ENCODE results near the gene GPR37L1.

GPR37L1 gene

DNA sequence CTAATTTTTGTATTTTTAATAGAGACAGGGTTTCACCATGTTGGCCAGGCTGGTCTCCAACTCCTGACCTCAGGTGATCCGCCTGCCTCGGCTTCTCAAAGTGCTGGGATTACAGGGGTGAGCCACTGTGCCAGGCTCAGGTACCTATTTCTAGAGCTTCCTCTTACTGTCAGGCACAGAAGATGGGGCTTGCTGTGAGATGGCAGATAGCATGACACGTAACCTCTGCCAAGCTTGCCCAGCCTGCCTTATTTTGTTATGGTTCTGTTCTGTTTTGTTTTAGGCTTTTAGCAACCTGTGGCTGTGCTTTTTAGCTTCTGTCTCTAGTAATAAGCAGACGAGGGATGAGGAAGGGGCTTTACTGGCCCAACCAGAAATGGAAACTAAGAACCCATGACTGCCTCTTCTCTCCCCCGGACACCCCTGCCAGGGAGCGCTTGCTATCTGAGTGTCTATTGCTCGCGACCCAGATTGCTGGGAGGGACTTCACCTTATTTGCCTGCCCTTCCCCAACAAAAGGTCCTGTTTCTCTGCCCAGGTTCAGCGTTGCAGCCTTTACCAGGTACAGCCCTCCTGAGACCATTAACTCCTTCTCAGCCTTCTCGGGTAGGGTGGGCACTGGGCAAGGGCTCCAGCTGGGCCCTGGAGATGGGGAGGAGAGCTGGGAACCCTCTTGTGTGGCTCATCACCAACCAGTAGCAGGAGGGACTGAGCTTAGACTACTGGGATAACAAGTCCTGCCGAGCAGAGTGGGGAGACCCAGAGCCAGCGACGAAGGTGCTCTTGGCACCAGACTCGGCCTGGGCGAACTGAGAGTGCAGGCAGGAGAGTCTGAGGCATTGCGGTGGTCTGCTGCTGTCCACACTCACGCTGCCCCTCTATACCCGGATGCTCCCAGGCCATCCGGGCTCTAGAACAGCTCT lies 57.4 kb downstream of the GPR37L1 start:
- TF ChIP-seq EGR1 (IDR thresholded peaks at IDR 0.05): no peak
- TF ChIP-seq, protein P1, sequence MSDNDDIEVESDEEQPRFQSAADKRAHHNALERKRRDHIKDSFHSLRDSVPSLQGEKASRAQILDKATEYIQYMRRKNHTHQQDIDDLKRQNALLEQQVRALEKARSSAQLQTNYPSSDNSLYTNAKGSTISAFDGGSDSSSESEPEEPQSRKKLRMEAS (IDR thresholded peaks at IDR 0.05): no peak
- TF ChIP-seq, protein P2, sequence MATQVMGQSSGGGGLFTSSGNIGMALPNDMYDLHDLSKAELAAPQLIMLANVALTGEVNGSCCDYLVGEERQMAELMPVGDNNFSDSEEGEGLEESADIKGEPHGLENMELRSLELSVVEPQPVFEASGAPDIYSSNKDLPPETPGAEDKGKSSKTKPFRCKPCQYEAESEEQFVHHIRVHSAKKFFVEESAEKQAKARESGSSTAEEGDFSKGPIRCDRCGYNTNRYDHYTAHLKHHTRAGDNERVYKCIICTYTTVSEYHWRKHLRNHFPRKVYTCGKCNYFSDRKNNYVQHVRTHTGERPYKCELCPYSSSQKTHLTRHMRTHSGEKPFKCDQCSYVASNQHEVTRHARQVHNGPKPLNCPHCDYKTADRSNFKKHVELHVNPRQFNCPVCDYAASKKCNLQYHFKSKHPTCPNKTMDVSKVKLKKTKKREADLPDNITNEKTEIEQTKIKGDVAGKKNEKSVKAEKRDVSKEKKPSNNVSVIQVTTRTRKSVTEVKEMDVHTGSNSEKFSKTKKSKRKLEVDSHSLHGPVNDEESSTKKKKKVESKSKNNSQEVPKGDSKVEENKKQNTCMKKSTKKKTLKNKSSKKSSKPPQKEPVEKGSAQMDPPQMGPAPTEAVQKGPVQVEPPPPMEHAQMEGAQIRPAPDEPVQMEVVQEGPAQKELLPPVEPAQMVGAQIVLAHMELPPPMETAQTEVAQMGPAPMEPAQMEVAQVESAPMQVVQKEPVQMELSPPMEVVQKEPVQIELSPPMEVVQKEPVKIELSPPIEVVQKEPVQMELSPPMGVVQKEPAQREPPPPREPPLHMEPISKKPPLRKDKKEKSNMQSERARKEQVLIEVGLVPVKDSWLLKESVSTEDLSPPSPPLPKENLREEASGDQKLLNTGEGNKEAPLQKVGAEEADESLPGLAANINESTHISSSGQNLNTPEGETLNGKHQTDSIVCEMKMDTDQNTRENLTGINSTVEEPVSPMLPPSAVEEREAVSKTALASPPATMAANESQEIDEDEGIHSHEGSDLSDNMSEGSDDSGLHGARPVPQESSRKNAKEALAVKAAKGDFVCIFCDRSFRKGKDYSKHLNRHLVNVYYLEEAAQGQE (IDR thresholded peaks at IDR 0.05; ENCODE audit: low read depth): no peak
- no peak for TF ChIP-seq RAD21 (IDR thresholded peaks at IDR 0.05; ENCODE audit: low read depth)
- no peak for TF ChIP-seq CEBPB (IDR thresholded peaks at IDR 0.05)

DNA sequence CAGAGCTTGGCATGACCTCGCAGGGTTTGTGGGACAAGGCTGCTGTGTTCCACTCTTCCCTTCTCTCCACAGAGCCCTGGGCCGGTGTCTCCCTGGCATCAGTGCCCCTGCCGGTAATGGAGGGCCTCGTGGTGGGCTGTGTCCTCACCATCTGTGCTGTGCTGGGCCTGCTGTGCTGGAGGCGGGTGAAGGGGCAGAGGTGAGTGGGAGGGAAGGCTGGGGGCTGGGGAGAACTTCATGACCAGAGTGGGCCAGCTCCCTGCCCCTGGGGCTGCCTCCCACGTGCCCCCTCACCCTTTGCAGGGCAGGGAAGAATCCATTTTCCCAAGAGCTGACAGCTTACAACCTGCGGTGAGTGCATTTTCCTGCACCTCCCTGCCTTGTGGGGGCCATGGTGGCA lies 58.9 kb downstream of the GPR37L1 start:
- TF ChIP-seq ZBTB7A (IDR thresholded peaks at IDR 0.05; ENCODE audit: low read depth): no peak
- TF ChIP-seq YY1 (IDR thresholded peaks at IDR 0.05; ENCODE audit: low read depth): no peak
- TF ChIP-seq CEBPB (IDR thresholded peaks at IDR 0.05): no peak
- no peak for TF ChIP-seq TCF12 (IDR thresholded peaks at IDR 0.05; ENCODE audit: low read depth)
- no peak for TF ChIP-seq FOXM1 (IDR thresholded peaks at IDR 0.05; ENCODE audit: borderline replicate concordance, low read depth)

DNA sequence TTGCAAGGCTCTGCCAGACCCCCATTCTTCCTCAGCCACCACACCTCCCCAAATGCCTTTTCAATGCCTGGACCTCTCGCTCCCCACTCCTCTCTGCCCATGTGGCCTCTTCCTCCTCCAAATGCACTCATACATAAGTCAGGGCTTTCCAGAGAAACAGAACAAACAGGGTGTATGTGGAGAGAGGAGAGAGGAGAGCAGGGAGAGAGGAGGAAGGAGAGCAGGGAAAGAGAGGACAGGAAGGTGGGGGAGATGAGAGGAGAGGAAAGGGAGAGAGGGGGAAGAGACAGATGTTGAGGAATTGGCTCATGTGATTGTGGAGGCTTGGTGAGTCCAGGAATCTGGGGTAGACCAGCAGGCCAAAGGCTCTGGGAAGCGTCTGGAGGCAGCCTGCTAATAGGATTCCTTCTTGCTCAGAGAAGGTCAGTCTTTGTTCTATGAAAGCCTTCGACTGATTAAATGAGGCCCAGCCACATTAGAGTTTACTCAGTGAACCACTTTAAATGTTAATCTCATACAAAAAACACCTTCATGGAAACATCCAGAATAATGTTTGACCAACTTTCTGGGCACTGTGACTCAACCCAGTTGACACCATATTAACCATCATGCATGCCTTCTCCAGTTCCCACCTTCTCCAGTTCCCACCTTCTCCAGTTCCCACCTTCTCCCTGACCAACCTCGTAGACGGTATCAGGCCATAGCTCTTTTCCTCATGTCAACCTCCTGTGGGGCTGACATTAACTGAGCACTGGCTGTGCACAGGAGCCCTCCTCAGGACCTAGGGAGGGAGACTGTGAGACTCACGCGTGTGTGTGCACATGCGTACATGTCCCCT lies 59.5 kb downstream of the GPR37L1 start:
- TF ChIP-seq FOXM1 (IDR thresholded peaks at IDR 0.05; ENCODE audit: borderline replicate concordance, low read depth) (no peak), CREB1 (IDR thresholded peaks at IDR 0.05; ENCODE audit: low read depth) (no peak), ZBTB7A (IDR thresholded peaks at IDR 0.05; ENCODE audit: low read depth) (no peak), TCF12 (IDR thresholded peaks at IDR 0.05; ENCODE audit: low read depth) (no peak), EP300 (IDR thresholded peaks at IDR 0.05; ENCODE audit: borderline replicate concordance) (no peak), YY1 (IDR thresholded peaks at IDR 0.05; ENCODE audit: low read depth) (no peak), EGR1 (IDR thresholded peaks at IDR 0.05) (no peak), TEAD4 (IDR thresholded peaks at IDR 0.05) (no peak), CEBPB (IDR thresholded peaks at IDR 0.05) (no peak), RAD21 (IDR thresholded peaks at IDR 0.05; ENCODE audit: low read depth) (no peak), NFIC (IDR thresholded peaks at IDR 0.05) (no peak)
- TF ChIP-seq, protein P1 (IDR thresholded peaks at IDR 0.05): no peak
- TF ChIP-seq, protein P3, sequence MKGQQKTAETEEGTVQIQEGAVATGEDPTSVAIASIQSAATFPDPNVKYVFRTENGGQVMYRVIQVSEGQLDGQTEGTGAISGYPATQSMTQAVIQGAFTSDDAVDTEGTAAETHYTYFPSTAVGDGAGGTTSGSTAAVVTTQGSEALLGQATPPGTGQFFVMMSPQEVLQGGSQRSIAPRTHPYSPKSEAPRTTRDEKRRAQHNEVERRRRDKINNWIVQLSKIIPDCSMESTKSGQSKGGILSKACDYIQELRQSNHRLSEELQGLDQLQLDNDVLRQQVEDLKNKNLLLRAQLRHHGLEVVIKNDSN (IDR thresholded peaks at IDR 0.05): no peak
- TF ChIP-seq, protein P2 (IDR thresholded peaks at IDR 0.05; ENCODE audit: low read depth): no peak
